OCI-LY7 (cell line): ENCODE measurements around the gene SEC11C. TPM values are rescaled to one million over a fixed set of nuclear protein-coding genes. Genes with fewer than 3 reads are reported as not detected.

ENCODE experiments used
- BruUV-seq: library from RNA; stranded (reverse); fragments of 400-500 nt; replicated peaks from 2 replicates; lab custom pipeline; 2021; lab: Mats Ljungman, UMichigan
- CTCF ChIA-PET: fragments of 300-600 bp; sonication (Branson Sonifier 250); formaldehyde crosslinking; loops from one replicate; lab custom pipeline; 2022; ENCODE audit warnings: antibody characterized with exemption; ENCODE audit not compliant: unreplicated experiment; lab: Charles Lee
- POLR2A ChIA-PET: fragments of 300-600 bp; sonication (Branson Sonifier 250); formaldehyde crosslinking; loops from one replicate; lab custom pipeline; 2022; ENCODE audit warnings: antibody characterized with exemption; lab: Charles Lee
- DNase-seq: peaks from one replicate; pipeline ENCODE4 v3.0.0-alpha.2; 2015; ENCODE audit warnings: low spot score
- H2AFZ ChIP-seq: fragments of 200-600 bp; sonication (generic), shearing (Covaris generic); 2 replicates; pipeline ENCODE4 v1.6.1; 2014; ENCODE audit warnings: mild to moderate bottlenecking, antibody characterized with exemption, low read length, moderate library complexity
- H3K27ac ChIP-seq: fragments of 200-600 bp; sonication (generic); 2 replicates; pipeline ENCODE4 v1.5.1; 2014; ENCODE audit warnings: mixed run types, low read depth, mild to moderate bottlenecking, moderate library complexity, low read length, inconsistent platforms; ENCODE audit not compliant: poor library complexity, severe bottlenecking
- H3K36me3 ChIP-seq: fragments of 200-600 bp; sonication (generic); 2 replicates; pipeline ENCODE4 v1.6.1; 2014; ENCODE audit warnings: mild to moderate bottlenecking, antibody characterized with exemption, low read length, moderate library complexity, mixed read lengths; ENCODE audit not compliant: insufficient read depth
- H3K4me1 ChIP-seq: fragments of 200-600 bp; sonication (generic); 2 replicates; pipeline ENCODE4 v1.5.1; 2014; ENCODE audit warnings: mild to moderate bottlenecking, low read length; ENCODE audit not compliant: insufficient read depth, poor library complexity, severe bottlenecking
- H3K4me2 ChIP-seq: fragments of 200-600 bp; sonication (generic); 2 replicates; pipeline ENCODE4 v1.6.1; 2014; ENCODE audit warnings: mild to moderate bottlenecking, low read length
- H3K4me3 ChIP-seq: fragments of 200-600 bp; sonication (generic); 2 replicates; pipeline ENCODE4 v1.5.1; 2014; ENCODE audit warnings: mild to moderate bottlenecking, low read depth, low read length; ENCODE audit not compliant: poor library complexity, severe bottlenecking
- H3K79me2 ChIP-seq: fragments of 200-600 bp; sonication (generic); 2 replicates; pipeline ENCODE4 v1.6.1; 2016; ENCODE audit warnings: low read depth, mild to moderate bottlenecking, low read length, moderate library complexity, mixed read lengths; ENCODE audit not compliant: insufficient read depth
- H3K9me2 ChIP-seq: fragments of 200-600 bp; sonication (generic); 2 replicates; pipeline ENCODE4 v1.6.1; 2016; ENCODE audit warnings: mild to moderate bottlenecking, low read length, mixed read lengths; ENCODE audit not compliant: insufficient read depth
- H3K9me3 ChIP-seq: fragments of 200-600 bp; sonication (generic); 2 replicates; pipeline ENCODE4 v1.6.1; 2014; ENCODE audit warnings: mild to moderate bottlenecking, mixed run types, low read length, mixed read lengths
- H4K20me1 ChIP-seq: fragments of 200-600 bp; sonication (generic); 2 replicates; pipeline ENCODE4 v1.6.1; 2014; ENCODE audit warnings: mild to moderate bottlenecking, antibody characterized with exemption, low read length, moderate library complexity, mixed read lengths; ENCODE audit not compliant: insufficient read depth
- EZH2phosphoT487 ChIP-seq: fragments of 200-600 bp; sonication (generic); IDR thresholded peaks from 2 replicates; pipeline ENCODE4 v1.6.1; 2018; ENCODE audit warnings: low read depth, borderline replicate concordance, mild to moderate bottlenecking, mixed run types, antibody characterized with exemption, low read length, moderate library complexity, mixed read lengths
- intact Hi-C: fragments of 100-400 bp; cut with micrococcal nuclease; formaldehyde crosslinking; loops from one replicate; pipeline ENCODE4 v1.10.0; 2022; ENCODE audit not compliant: unreplicated experiment
- total RNA-seq, 2 experiments: library from RNA; depleted of rRNA in 1 of 2; stranded (reverse); fragments of >200 nt in 1 of 2; shearing (Covaris generic) in 1 of 2; gene quantifications; 2 replicates each; pipeline ENCODE4 v1.2.3, GENCODE V29; 2014 to 2022
- TF ChIP-seq, protein P1 (sequence below): fragments of 200-600 bp; sonication (generic); conservative IDR thresholded peaks from 2 replicates; pipeline ENCODE4 v1.5.1; 2014; ENCODE audit warnings: mild to moderate bottlenecking, antibody characterized with exemption, low read length, moderate library complexity, mixed read lengths

The SEC11C gene
- total RNA-seq, 2 experiments from 2014 or later = 37.4 to 77.7 TPM

- Histone ChIP-seq H3K4me3 (no peak overlapping the region), H3K4me2 (no peak overlapping the region), H3K36me3 (no peaks in the 10 kb centered on the region), H3K9me3 (no peaks in the 10 kb centered on the region), H4K20me1 (no peaks in the 10 kb centered on the region), H3K79me2 (no peaks in the 10 kb centered on the region), H3K4me1 (no peaks in the 10 kb centered on the region), H3K27ac (no peak overlapping the region), H3K9me2 (no peaks in the 10 kb centered on the region), H2AFZ (no peak overlapping the region)
- CTCF ChIA-PET = no interaction called here
- intact Hi-C loops = no loop called here
- POLR2A ChIA-PET = interaction anchor here (0.6 kb wide), 1 partner anchor 726 kb away, joined by 3 read pairs; no protein-coding TSS in a partner anchor
- TF ChIP-seq, protein P1, sequence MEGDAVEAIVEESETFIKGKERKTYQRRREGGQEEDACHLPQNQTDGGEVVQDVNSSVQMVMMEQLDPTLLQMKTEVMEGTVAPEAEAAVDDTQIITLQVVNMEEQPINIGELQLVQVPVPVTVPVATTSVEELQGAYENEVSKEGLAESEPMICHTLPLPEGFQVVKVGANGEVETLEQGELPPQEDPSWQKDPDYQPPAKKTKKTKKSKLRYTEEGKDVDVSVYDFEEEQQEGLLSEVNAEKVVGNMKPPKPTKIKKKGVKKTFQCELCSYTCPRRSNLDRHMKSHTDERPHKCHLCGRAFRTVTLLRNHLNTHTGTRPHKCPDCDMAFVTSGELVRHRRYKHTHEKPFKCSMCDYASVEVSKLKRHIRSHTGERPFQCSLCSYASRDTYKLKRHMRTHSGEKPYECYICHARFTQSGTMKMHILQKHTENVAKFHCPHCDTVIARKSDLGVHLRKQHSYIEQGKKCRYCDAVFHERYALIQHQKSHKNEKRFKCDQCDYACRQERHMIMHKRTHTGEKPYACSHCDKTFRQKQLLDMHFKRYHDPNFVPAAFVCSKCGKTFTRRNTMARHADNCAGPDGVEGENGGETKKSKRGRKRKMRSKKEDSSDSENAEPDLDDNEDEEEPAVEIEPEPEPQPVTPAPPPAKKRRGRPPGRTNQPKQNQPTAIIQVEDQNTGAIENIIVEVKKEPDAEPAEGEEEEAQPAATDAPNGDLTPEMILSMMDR = no peak
- no peak for TF ChIP-seq EZH2phosphoT487
- no TSS peak for BruUV-seq
- no peak for DNase-seq
These were observed 58.0 kb downstream of the SEC11C start for GRCh38 chr18:59197636-59198035.

- intact Hi-C loops = no loop called here
- Histone ChIP-seq H3K4me1 (no peaks in the 10 kb centered on the region), H3K4me3 (no peak overlapping the region), H3K36me3 (no peaks in the 10 kb centered on the region), H3K79me2 (no peaks in the 10 kb centered on the region), H2AFZ (no peak overlapping the region), H3K27ac (no peak overlapping the region), H3K9me2 (no peaks in the 10 kb centered on the region), H3K4me2 (no peak overlapping the region), H4K20me1 (no peaks in the 10 kb centered on the region), H3K9me3 (no peaks in the 10 kb centered on the region)
- BruUV-seq = no TSS peak
- ChIA-PET CTCF (no interaction called here), POLR2A (interaction anchor here (0.6 kb wide), 1 partner anchor 727 kb away, joined by 3 read pairs; no protein-coding TSS in a partner anchor)
- no peak for DNase-seq
- TF ChIP-seq, protein P1 = no peak
- TF ChIP-seq EZH2phosphoT487 = no peak
These were observed 58.5 kb downstream of the SEC11C start for GRCh38 chr18:59198215-59198614.

DNA sequence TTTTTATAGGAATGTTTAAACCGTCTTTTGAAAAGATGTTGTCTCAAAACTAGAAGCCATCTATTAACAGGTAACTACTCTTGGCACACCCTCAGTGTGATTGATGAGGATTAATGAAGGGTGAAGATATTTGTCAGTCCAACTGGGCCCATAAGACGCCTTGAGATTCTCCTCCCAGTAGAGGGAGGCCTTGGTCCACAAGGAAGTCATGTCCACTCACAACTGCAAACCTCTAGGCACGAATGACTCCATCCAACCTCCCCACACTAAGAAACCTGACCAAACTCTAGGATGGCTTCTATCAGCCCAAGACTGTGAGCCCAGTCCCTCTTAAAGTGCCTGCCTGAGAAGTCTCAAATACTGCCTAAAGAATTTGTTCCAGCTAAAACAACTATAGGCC lies 61.1 kb downstream of the SEC11C start:
- Histone ChIP-seq H3K9me3 (no peaks in the 10 kb centered on the region), H3K27ac (no peak overlapping the region), H3K79me2 (no peaks in the 10 kb centered on the region), H3K4me3 (no peak overlapping the region), H3K4me1 (no peaks in the 10 kb centered on the region), H2AFZ (no peak overlapping the region), H3K9me2 (no peaks in the 10 kb centered on the region), H4K20me1 (no peaks in the 10 kb centered on the region), H3K36me3 (no peaks in the 10 kb centered on the region), H3K4me2 (no peak overlapping the region)
- intact Hi-C loops = no loop called here
- no TSS peak for BruUV-seq
- ChIA-PET CTCF (no interaction called here), POLR2A (interaction anchor here (0.7 to 1.2 kb wide), 2 partner anchors 14 to 368 kb away, joined by 3 to 4 read pairs; no protein-coding TSS in a partner anchor)
- DNase-seq = no peak
- TF ChIP-seq, protein P1 = no peak
- no peak for TF ChIP-seq EZH2phosphoT487
